Calu3 (cell line): ENCODE results near the gene ZNF8. TPM values are rescaled to one million over a fixed set of nuclear protein-coding genes. Genes with fewer than 3 reads are reported as not detected.
"Not testable (repeated sequence)": the region's sequence is repeated elsewhere in the genome, so short reads cannot be mapped to it uniquely, and the experiment has no call there.

Experiments
- BruUV-seq: library from RNA; stranded (reverse); fragments of 400-500 nt; replicated peaks from 2 replicates; lab custom pipeline; 2021; lab: Mats Ljungman, UMichigan
- CTCF ChIA-PET: fragments of 300-600 bp; sonication (Branson Sonifier 250); formaldehyde crosslinking; loops from one replicate; lab custom pipeline; 2022; ENCODE audit warnings: antibody characterized with exemption; lab: Charles Lee
- DNase-seq: peaks from one replicate; pipeline ENCODE4 v3.0.0; 2022
- H3K27ac Mint-ChIP-seq: one replicate; pipeline ENCODE4 v1.8.0; 2022; ENCODE audit warnings: mixed read lengths; ENCODE audit not compliant: unreplicated experiment
- H3K27me3 Mint-ChIP-seq: one replicate; pipeline ENCODE4 v1.8.0; 2022; ENCODE audit warnings: mixed read lengths; ENCODE audit not compliant: unreplicated experiment
- H3K36me3 Mint-ChIP-seq: one replicate; pipeline ENCODE4 v1.8.0; 2022; ENCODE audit warnings: mild to moderate bottlenecking, moderate library complexity, mixed read lengths; ENCODE audit not compliant: insufficient read depth, unreplicated experiment
- H3K4me1 Mint-ChIP-seq: one replicate; pipeline ENCODE4 v1.8.0; 2022; ENCODE audit warnings: mild to moderate bottlenecking, low read depth, mixed read lengths; ENCODE audit not compliant: unreplicated experiment
- H3K4me3 Mint-ChIP-seq: one replicate; pipeline ENCODE4 v1.8.0; 2022; ENCODE audit warnings: mild to moderate bottlenecking, low read depth, moderate library complexity, mixed read lengths; ENCODE audit not compliant: unreplicated experiment
- H3K9me3 Mint-ChIP-seq: one replicate; pipeline ENCODE4 v1.8.0; 2022; ENCODE audit warnings: low read depth, mixed read lengths; ENCODE audit not compliant: unreplicated experiment
- intact Hi-C: fragments of 100-400 bp; cut with micrococcal nuclease; formaldehyde crosslinking; loops from one replicate; pipeline ENCODE4 v1.10.0; 2022; ENCODE audit not compliant: unreplicated experiment
- total RNA-seq: library from RNA; stranded (reverse); gene quantifications from 2 replicates; pipeline ENCODE4 v1.2.3, GENCODE V29; 2022
- TF ChIP-seq, protein P1 (sequence below): fragments of 200-600 bp; IDR thresholded peaks from one replicate; pipeline ENCODE4 v1.8.0; 2022; ENCODE audit warnings: antibody characterized with exemption; ENCODE audit not compliant: unreplicated experiment

ZNF8 gene
- total RNA-seq, 1 experiment from 2014 or later = 12.1 TPM

DNA sequence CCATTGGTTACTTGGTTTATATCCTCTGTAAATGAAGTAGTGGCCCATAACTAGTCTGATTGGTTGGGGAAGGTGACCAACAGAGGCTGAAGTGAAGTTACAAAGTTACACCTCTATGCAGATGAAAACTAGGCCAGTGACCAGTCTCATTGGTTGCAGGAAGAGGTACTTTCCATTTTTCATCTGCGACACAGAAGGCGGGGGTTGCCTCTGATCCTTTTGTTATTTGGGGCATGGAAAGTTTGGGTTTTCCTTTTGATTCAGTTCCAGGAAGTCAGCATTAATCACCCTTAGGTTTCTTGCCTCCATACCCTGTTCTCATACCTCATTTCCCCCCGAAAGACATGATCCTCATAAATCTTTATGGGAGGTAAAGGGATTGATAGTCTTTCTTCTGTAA is 29.9 kb upstream of the ZNF8 start:
- Mint-ChIP-seq H3K9me3 (peaks cover 20% of the 10 kb centered on the region), H3K4me3 (no peak overlapping the region), H3K27ac (no peak overlapping the region), H3K27me3 (no peaks in the 10 kb centered on the region), H3K4me1 (no peaks in the 10 kb centered on the region), H3K36me3 (peaks cover 97% of the 10 kb centered on the region)
- BruUV-seq = no TSS peak
- intact Hi-C loops = no loop called here
- no peak for DNase-seq
- TF ChIP-seq, protein P1, sequence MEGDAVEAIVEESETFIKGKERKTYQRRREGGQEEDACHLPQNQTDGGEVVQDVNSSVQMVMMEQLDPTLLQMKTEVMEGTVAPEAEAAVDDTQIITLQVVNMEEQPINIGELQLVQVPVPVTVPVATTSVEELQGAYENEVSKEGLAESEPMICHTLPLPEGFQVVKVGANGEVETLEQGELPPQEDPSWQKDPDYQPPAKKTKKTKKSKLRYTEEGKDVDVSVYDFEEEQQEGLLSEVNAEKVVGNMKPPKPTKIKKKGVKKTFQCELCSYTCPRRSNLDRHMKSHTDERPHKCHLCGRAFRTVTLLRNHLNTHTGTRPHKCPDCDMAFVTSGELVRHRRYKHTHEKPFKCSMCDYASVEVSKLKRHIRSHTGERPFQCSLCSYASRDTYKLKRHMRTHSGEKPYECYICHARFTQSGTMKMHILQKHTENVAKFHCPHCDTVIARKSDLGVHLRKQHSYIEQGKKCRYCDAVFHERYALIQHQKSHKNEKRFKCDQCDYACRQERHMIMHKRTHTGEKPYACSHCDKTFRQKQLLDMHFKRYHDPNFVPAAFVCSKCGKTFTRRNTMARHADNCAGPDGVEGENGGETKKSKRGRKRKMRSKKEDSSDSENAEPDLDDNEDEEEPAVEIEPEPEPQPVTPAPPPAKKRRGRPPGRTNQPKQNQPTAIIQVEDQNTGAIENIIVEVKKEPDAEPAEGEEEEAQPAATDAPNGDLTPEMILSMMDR = no peak
- CTCF ChIA-PET = no interaction called here

DNA sequence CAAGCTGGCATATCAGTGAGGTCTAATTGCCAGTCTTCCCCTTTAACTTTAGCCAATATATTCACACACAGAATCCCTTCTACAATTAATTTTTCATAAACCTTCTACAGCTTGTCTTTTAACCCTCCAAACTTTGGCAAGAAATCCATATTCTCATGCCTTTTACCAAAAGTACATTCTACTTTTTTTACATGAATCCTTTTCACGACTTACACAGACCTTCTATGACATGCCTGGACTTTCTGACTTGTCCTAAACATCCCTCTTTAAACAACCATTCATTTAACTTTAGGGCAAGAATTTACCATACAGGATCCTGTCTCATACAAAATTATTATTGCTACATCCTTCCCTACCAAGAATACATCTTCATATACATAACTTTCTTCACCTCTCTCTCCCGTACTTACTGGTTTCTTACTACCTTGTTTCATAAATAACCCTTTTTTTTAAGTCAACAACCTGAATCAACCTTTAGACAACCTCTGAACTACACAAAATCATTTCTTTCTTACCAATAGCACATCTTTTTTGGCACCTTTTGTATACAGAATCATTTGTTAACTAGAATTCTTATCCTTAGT is 26.6 kb upstream of the ZNF8 start:
- TF ChIP-seq, protein P1 = no peak
- Mint-ChIP-seq H3K9me3 (peaks cover 19% of the 10 kb centered on the region), H3K27ac (no peak overlapping the region)

DNA sequence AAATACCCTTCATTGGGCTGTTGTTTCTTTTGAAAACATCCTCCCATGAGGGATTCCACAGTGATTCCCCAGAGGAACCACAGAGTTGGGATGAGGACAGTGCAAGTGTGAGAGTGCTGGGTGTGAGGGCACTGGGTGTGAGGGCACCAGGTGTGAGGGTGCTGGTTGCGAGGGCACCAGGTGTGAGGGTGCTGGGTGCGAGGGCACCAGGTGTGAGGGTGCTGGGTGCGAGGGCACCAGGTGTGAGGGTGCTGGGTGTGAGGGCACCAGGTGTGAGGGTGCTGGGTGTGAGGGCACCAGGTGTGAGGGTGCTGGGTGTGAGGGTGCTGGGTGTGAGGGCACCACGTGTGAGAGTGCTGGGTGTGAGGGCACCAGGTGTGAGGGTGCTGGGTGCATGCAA is 20.5 kb upstream of the ZNF8 start:
- H3K4me1 Mint-ChIP-seq, DNase-seq, H3K4me3 Mint-ChIP-seq, BruUV-seq, H3K27me3 Mint-ChIP-seq, intact Hi-C loops, CTCF ChIA-PET: not testable (repeated sequence)
- peak overlapping the region; percentile 50 for H3K27ac Mint-ChIP-seq
- peaks cover 36% of the 10 kb centered on the region for H3K9me3 Mint-ChIP-seq
- peaks cover 99% of the 10 kb centered on the region for H3K36me3 Mint-ChIP-seq

More for the DNA sequence above, 26.6 kb upstream of the ZNF8 start:
- H3K4me3 Mint-ChIP-seq = no peak overlapping the region
- no TSS peak for BruUV-seq
- no peaks in the 10 kb centered on the region for H3K4me1 Mint-ChIP-seq
- H3K36me3 Mint-ChIP-seq = peaks cover 98% of the 10 kb centered on the region
- no peaks in the 10 kb centered on the region for H3K27me3 Mint-ChIP-seq
- intact Hi-C loops = no loop called here
- DNase-seq = no peak
- CTCF ChIA-PET = no interaction called here

DNA sequence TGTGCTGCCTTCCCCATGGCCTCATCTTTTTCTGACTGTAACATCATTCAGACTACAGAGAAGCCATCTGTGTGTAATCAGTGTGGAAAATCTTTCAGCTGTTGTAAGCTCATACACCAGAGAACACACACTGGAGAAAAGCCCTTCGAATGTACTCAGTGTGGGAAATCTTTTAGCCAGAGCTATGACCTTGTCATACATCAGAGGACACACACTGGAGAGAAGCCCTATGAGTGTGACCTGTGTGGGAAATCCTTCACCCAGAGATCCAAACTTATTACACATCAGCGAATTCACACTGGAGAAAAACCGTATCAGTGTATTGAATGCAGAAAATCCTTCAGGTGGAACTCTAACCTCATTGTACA is 17.2 kb upstream of the ZNF8 start:
- TF ChIP-seq, protein P1 = no peak
- no peak for DNase-seq
- CTCF ChIA-PET = no interaction called here
- no peaks in the 10 kb centered on the region for H3K4me1 Mint-ChIP-seq
- H3K36me3 Mint-ChIP-seq = peaks cover 95% of the 10 kb centered on the region
- H3K27ac Mint-ChIP-seq = no peak overlapping the region
- H3K9me3 Mint-ChIP-seq = peaks cover 33% of the 10 kb centered on the region
- no TSS peak for BruUV-seq
- no peak overlapping the region for H3K4me3 Mint-ChIP-seq
- H3K27me3 Mint-ChIP-seq = no peaks in the 10 kb centered on the region
- intact Hi-C loops = no loop called here
